CD4-positive, alpha-beta T cell treated with Interleukin-6 for 4 hours (primary cell): ENCODE results near the gene KRTAP5-1.
A peak's percentile ranks its signal among the peaks of the same experiment; 100 is the strongest.
"Not testable (repeated sequence)": the region's sequence is repeated elsewhere in the genome, so short reads cannot be mapped to it uniquely, and the experiment has no call there.

ENCODE experiments used
- DNase-seq: peaks from one replicate; pipeline ENCODE4 v3.0.0-alpha.2; 2020; ENCODE audit warnings: mixed read lengths

KRTAP5-1 gene, protein sequence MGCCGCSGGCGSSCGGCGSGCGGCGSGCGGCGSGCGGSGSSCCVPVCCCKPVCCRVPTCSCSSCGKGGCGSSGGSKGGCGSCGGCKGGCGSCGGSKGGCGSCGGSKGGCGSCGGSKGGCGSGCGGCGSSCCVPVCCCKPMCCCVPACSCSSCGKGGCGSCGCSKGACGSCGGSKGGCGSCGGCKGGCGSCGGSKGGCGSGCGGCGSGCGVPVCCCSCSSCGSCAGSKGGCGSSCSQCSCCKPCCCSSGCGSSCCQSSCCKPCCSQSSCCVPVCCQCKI

DNA sequence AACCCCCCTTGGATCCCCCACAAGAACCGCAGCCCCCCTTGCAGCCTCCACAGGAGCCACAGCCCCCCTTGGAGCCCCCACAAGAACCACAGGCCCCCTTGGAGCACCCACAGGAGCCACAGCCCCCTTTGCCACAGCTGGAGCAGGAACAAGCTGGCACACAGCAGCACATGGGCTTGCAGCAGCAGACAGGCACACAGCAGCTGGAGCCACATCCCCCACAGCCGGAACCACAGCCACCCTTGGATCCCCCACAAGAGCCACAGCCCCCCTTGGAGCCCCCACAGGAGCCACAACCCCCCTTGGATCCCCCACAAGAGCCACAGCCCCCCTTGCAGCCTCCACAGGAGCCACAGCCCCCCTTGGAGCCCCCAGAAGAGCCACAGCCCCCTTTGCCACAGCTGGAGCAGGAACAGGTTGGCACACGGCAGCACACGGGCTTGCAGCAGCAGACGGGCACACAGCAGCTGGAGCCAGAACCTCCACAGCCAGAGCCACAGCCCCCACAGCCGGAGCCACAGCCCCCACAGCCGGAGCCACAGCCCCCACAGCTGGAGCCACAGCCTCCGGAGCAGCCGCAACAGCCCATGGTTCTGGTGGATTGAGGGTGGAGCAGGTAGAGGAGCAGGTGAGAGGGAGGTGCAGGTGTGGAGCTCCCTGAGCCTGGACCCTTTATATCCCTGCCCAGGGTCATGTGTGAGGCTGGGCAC is at the start of gene KRTAP5-1:
TSS of gene KRTAP5-1 (minus strand) at position 623 of the 710 bp plus-strand sequence. CDS start at position 589, 34 bp downstream.
- DNase-seq: not testable (repeated sequence)

DNA sequence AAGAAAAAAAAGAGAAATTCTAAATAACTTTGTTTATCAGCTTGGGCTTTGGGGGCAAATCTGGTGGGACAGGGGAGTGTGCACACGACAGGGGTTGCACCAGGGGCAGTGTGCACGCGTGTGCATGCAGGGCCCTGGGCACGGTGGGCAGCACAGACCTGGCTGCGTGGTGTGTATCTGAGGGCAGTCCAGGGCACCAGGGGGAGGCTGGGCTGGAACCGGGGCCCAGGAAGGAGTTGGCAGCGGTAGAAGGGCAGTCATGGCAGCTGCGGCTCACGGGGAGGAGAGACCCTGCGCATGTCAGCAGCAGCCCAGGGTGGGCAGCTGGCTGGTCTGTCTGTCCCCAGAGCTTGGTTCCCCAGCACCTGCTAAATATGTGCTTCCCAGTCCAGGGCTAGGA is 48.8 kb upstream of the KRTAP5-1 start:
- no peak for DNase-seq

- no peak for DNase-seq
Measured at GRCh38 chr11:1632053-1632714, 47.1 kb upstream of the KRTAP5-1 start.

GRCh38 chr11:1631066-1631568 is 46.0 kb upstream of the KRTAP5-1 start:
- no peak for DNase-seq

DNA sequence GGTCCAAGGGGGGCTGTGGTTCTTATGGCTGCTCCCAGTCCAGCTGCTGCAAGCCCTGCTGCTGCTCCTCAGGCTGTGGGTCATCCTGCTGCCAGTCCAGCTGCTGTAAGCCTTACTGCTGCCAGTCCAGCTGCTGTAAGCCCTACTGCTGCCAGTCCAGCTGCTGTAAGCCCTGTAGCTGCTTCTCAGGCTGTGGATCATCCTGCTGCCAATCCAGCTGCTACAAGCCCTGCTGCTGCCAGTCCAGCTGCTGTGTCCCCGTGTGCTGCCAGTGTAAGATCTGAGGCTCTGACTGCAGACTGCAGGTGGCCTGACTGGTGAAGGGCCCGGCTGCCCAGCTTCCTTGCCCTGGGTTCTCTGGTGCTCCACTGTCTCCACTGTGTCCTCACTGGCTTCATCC is 45.2 kb upstream of the KRTAP5-1 start:
- no peak for DNase-seq

DNA sequence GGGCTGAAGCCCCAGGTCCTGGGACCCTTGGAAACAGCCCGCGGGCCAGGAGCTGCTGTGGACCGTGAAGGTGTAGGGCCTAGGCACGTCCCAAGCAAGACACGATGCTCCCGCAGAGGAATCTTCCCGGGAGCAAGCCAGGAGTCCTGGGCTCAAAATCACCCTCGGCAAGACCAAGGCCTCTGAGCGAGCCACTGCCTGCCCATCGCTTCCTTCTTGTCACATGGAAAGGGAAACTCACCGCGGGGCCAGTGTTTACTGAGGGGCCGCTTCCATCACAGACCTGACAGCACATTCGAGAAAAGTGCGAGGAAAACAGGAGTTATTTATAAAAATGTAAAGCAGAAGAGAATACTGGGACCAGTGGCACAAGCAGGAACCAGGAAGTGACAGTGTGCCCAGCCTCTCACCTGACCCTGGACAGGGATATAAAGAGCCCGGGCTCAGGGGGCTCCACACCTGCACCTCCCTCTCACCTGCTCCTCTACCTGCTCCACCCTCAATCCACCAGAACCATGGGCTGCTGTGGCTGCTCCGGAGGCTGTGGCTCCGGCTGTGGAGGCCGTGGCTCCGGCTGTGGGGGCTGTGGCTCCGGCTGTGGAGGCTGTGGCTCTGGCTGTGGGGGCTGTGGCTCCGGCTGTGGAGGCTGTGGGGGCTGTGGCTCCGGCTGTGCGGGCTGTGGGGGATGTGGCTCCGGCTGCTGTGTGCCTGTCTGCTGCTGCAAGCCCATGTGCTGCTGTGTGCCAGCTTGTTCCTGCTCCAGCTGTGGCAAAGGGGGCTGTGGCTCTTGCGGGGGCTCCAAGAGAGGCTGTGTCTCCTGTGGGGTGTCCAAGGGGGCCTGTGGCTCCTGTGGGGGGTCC is 44.5 kb upstream of the KRTAP5-1 start, which contains the start of gene KRTAP5-5:
TSS of gene KRTAP5-5 (plus strand) at position 450 of the 860 bp plus-strand sequence. CDS start at position 516, 66 bp downstream.
- DNase-seq: no peak

DNA sequence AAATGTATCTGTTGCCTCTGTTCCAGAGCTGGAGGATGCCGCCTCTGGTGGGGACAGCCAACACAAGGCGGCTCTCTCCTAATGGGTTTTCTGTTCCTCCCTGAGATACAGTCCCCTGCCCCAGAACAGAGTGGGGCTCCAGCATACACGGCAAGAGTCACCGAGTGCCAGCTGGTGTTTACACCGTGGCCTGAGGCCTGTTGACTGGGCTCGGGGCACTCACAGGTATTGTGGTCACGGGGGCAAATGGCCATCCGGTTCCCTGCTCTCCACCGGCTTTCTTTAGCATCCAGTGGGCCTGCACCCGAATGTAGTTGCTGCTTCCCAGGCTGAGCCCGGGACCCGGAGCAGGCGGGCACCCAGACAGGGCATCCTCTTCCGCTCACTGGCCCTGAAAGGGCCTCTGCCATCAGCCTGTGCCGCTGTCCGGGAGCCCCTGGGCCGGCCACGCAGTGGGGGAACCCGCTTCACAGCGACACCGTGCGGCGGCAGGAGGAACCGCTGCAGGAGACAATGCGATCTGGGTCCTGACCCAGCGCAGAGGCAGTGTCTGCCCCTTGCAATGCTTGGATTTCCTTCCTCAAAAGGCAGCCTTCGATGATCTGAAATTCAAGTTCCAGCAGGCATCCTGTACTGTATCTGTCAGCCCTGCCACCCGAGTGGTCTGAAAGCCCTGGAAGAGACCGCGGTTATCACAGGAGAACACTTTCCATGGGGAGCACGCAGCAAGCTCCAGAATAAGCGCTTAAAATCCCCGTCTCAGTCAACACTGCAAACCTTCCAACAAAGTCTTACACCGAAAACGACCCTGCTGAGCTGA is 43.6 kb upstream of the KRTAP5-1 start:
- peak; percentile 65 for DNase-seq

- no peak for DNase-seq
Measured at GRCh38 chr11:1625541-1625940, 40.5 kb upstream of the KRTAP5-1 start.

DNA sequence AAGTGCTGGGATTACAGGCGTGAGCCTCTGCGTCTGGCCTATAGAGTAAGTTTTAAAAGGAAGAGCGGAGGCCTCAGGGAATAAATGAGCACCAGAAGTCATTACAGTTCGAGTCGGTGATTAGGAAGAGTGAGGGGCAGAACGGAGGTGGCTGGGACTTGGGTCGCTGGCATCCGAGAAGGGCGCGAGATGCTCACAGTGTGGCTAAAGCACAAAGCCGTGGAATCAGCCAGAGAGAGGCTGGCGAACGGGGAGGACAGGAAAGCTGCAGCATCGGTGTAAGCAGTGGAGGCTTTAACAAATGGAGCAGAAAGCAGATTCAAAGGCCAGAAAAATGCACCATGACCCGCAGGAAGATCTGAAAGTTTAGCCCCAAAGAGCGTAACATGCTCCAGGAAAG is 39.5 kb upstream of the KRTAP5-1 start:
- no peak for DNase-seq

- no peak for DNase-seq
Measured at GRCh38 chr11:1623716-1624115, 38.6 kb upstream of the KRTAP5-1 start.

DNA sequence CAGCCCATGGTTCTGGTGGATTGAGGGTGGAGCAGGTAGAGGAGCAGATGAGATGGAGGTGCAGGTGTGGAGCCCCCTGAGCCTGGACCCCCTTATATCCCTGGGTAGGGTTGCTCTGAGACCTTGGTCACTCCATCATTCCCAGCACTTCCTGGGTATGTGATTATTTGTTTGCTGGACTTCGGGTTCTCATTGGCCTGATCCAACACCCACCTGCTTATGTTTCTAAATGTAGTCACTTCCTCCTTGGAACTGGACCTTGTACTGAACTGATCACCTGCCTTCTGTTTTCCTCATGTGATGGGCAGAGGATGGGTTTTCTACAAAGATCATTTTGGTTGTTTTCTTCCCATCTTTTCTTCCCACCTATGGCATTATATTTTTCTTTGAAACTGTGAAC is 37.0 kb upstream of the KRTAP5-1 start, which contains the start of gene KRTAP5-4:
TSS of gene KRTAP5-4 (minus strand) at position 53 of the 400 bp plus-strand sequence. CDS start at position 8, 45 bp downstream.
- DNase-seq: no peak

DNA sequence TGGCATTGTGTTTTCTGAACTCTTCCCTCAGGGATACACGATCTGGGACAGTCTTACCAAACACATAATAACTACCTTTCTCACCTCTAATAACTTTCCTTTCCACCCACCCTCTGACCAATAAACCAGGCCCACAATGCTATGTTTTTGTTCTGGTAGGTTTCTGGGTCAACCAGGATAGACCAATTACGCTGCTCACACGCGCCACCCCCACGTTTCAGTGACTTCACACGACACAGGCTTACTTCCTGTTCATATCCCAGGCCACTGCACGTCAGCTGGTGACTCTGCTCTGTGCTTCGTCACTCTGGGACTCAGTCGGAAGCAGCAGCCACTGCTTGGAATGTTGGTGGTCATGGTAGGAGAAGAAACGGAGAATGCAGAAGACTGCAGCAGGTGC is 34.4 kb upstream of the KRTAP5-1 start:
- DNase-seq: peak; percentile 23

DNA sequence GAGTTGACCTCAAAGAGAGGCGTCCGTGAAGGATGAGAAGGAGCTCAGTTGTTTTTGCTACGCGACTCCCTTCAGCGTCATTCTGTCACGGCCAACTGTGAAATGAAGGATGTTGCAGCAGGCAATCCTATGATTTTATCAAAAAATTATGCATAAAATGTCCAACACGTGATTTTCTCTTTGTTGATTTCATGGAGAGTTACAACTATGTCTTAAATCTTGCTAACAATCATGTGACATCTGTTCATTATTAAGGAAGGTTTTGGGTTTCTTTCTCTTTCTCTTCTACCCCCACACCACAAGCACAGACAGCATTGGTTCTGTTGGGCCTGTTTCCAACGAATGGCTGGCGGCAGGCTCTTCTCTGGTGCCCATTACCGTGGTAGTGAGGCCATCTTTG is 33.1 kb upstream of the KRTAP5-1 start:
- no peak for DNase-seq

GRCh38 chr11:1608363-1608762 is 23.3 kb upstream of the KRTAP5-1 start, which contains the start of gene KRTAP5-3:
KRTAP5-3 (minus strand) TSS chr11:1608463; CDS start chr11:1608385, 78 bp downstream.
- DNase-seq: no peak

- DNase-seq: not testable (repeated sequence)
Measured at GRCh38 chr11:1607901-1608300, 22.8 kb upstream of the KRTAP5-1 start.

- not testable (repeated sequence) for DNase-seq
Measured at GRCh38 chr11:1607156-1607845, 22.2 kb upstream of the KRTAP5-1 start.

GRCh38 chr11:1605923-1606322 is 20.8 kb upstream of the KRTAP5-1 start:
- DNase-seq: peak; percentile 24

DNA sequence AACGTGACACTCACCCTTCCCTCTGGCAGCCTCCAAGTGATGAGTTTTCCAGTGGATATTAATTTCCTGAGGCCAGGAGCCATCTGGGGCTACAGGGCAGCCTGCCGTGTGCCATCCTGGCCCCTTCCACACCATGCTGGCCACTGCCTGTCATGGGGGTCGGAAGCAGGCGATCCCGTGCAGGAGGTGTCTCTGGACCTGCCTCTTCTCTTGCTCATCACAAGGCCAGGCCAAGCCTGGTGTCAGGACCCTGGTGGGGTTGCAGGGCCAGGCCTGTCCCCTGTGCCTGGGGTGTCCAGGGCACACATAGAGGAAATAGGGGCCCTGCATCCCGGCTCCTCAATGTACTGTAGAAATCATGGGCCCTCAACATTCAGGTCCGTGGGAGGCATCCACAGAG is 19.6 kb upstream of the KRTAP5-1 start:
- DNase-seq: no peak

GRCh38 chr11:1604181-1604580 is 19.1 kb upstream of the KRTAP5-1 start:
- no peak for DNase-seq

DNA sequence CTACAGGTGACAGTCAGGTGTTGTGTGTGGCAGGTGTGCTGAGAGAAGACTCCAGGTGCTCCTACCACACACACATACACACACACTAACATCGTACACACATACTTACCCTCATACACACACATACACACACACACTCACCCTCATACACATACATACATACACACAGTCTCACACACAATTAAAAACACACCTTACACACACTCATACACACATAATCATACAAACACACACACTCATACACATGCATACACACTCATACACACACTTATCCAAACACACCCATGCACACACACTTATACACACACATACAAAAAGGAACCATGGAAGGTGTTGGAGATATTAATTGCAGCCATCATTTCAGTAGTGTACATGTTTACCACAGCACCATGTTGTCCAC is 18.5 kb upstream of the KRTAP5-1 start:
- DNase-seq: no peak

- not testable (repeated sequence) for DNase-seq
Measured at GRCh38 chr11:1601663-1602062, 16.6 kb upstream of the KRTAP5-1 start.
